Kasumi-1 (cell line): ENCODE measurements around the gene KLK7.

Experiments used
- DNase-seq, 2 experiments: peaks; one replicate each; lab custom pipeline; 2025; lab: John Stamatoyannopoulos, UW

The KLK7 gene

GRCh38 chr19:50983625-50984292, at the start of gene KLK7:
TSS of gene KLK7 (minus strand) at chr19:50983917. CDS start at chr19:50982399, 1,518 bp downstream.
- no peak for DNase-seq

GRCh38 chr19:51031880-51032225, 48.1 kb upstream of the KLK7 start:
- DNase-seq = no peak

- DNase-seq = no peak
These were observed 47.6 kb upstream of the KLK7 start for GRCh38 chr19:51031220-51031879.

- DNase-seq = no peak
These were observed 46.9 kb upstream of the KLK7 start for GRCh38 chr19:51030631-51031030.

- no peak for DNase-seq
These were observed 46.0 kb upstream of the KLK7 start for GRCh38 chr19:51029718-51030117.

GRCh38 chr19:51027873-51028272, 44.2 kb upstream of the KLK7 start:
- peak; percentile 72 for DNase-seq

- DNase-seq = no peak
These were observed 43.5 kb upstream of the KLK7 start for GRCh38 chr19:51027126-51027806.

- DNase-seq = no peak
These were observed 42.8 kb upstream of the KLK7 start, which contains the start of gene KLK11 for GRCh38 chr19:51026554-51026831. TSS of gene KLK11 (minus strand) at chr19:51026616. CDS start at chr19:51025631, 985 bp downstream.

GRCh38 chr19:51025809-51026553, 42.3 kb upstream of the KLK7 start:
- DNase-seq = no peak

- DNase-seq = no peak
These were observed 41.7 kb upstream of the KLK7 start for GRCh38 chr19:51025401-51025800.

- no peak for DNase-seq
These were observed 41.2 kb upstream of the KLK7 start for GRCh38 chr19:51024924-51025323.

GRCh38 chr19:51023946-51024345, 40.2 kb upstream of the KLK7 start:
- DNase-seq = no peak

GRCh38 chr19:51022526-51022925, 38.8 kb upstream of the KLK7 start:
- no peak for DNase-seq

- DNase-seq = peak; percentile 66 to 72
These were observed 37.4 kb upstream of the KLK7 start for GRCh38 chr19:51020988-51021651.

- no peak for DNase-seq
These were observed 35.8 kb upstream of the KLK7 start, which contains the start of gene KLK10 for GRCh38 chr19:51019544-51019925. TSS of gene KLK10 (minus strand) at chr19:51019709. CDS start at chr19:51019130, 579 bp downstream.

- no peak for DNase-seq
These were observed 35.2 kb upstream of the KLK7 start for GRCh38 chr19:51018745-51019543.

GRCh38 chr19:51016798-51017683, 33.3 kb upstream of the KLK7 start:
- DNase-seq = peak; percentile 35 to 43

GRCh38 chr19:51015691-51016267, 32.1 kb upstream of the KLK7 start:
- DNase-seq = no peak

- DNase-seq = no peak
These were observed 30.5 kb upstream of the KLK7 start for GRCh38 chr19:51014242-51014641.

GRCh38 chr19:51012661-51013190, 29.0 kb upstream of the KLK7 start:
- DNase-seq = no peak
